A673 (cell line): ENCODE results near the gene CHRM5.

ENCODE experiments used
- CTCF ChIP-seq: fragments of 300-800, 200-600 bp; sonication (generic); conservative IDR thresholded peaks from 2 replicates; pipeline ENCODE4 v1.5.1; 2017; ENCODE audit warnings: low read depth, mild to moderate bottlenecking, antibody characterized with exemption, low read length, moderate library complexity, mixed read lengths
- EZH2 ChIP-seq: fragments of 200-600 bp; sonication (generic); IDR thresholded peaks from 2 replicates; pipeline ENCODE4 v1.6.1; 2017; ENCODE audit warnings: borderline replicate concordance, low read depth, mild to moderate bottlenecking, mixed read lengths, antibody characterized with exemption, low read length; ENCODE audit not compliant: poor library complexity, severe bottlenecking

DNA sequence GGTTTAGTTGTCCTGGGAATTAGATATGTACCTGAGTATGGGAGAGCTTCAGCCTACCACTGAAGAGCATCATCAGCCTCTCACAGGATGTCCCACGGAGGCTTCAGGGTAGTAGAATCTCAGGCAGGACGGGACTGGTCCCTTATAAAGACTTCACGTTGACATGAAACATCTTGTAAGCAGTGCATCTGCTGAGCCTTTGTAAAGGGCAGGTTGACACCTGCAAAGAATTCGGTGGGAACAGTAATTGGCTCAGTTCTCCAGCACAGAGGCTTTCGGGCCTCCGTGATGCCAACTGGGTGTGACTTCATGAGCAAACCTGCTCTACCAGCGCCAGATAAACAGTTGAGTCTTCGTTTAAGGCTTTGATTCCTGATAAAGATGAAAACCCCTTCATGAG lies 97.6 kb downstream of the CHRM5 start:
- no peak for TF ChIP-seq CTCF
- no peak for TF ChIP-seq EZH2
